ENCODE measurements around the gene SIK2.
A peak's percentile ranks its signal among the peaks of the same experiment; 100 is the strongest.

SIK2 gene

DNA sequence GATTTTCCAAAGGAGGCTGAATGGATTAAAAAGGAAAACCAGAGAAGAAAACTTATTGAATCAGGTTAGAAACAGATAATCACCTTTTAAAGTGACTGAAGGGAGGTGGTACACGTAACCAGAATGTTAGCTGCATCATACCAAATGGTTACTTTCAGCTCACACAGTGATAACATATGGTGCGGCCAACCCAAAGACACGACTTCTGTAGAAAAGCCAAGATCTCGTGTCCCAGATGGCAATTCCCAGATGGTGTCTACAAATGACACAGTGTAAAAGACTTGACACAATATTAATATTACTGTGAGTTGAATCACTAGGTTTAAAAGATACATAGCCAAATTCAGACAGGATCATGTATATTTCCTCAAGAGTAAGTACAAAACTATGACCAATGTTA lies 158.8 kb downstream of the SIK2 start:
- TF ChIP-seq, protein P1, sequence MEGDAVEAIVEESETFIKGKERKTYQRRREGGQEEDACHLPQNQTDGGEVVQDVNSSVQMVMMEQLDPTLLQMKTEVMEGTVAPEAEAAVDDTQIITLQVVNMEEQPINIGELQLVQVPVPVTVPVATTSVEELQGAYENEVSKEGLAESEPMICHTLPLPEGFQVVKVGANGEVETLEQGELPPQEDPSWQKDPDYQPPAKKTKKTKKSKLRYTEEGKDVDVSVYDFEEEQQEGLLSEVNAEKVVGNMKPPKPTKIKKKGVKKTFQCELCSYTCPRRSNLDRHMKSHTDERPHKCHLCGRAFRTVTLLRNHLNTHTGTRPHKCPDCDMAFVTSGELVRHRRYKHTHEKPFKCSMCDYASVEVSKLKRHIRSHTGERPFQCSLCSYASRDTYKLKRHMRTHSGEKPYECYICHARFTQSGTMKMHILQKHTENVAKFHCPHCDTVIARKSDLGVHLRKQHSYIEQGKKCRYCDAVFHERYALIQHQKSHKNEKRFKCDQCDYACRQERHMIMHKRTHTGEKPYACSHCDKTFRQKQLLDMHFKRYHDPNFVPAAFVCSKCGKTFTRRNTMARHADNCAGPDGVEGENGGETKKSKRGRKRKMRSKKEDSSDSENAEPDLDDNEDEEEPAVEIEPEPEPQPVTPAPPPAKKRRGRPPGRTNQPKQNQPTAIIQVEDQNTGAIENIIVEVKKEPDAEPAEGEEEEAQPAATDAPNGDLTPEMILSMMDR (IDR thresholded peaks at IDR 0.05; ENCODE audit: low read depth, low read length, missing control alignments), result no peak
- no peak overlapping the region for H3K4me3 ChIP-seq (ENCODE audit: low read depth, low read length)
- no peak for DNase-seq (ENCODE audit: low read depth)
- in situ Hi-C loops (cut with HindIII; ENCODE audit: low sequenced_read_pairs), result no loop called here

DNA sequence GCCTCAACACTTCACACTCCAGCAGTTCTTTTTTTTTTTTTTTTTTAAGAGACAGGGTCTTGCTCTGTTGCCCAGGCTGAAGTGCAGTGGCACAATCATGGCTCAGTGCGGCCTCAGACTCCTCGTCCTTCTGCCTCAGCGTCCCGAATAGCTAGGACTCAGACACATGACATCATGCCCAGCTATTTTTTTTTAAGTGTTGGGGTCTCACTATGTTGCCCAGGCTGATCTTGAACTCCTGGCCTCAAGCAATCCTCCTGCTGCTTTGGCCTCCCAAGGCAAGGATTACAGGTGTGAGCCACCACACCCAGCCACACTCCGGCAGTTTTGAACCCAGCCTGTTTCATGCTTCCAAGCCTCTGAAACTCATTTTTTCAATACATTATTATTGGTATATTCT lies 160.3 kb downstream of the SIK2 start:
- no peak overlapping the region for H3K4me3 ChIP-seq (ENCODE audit: low read depth, low read length)
- in situ Hi-C loops (cut with HindIII; ENCODE audit: low sequenced_read_pairs), result no loop called here
- DNase-seq (ENCODE audit: low read depth), result no peak
- TF ChIP-seq, protein P1 (IDR thresholded peaks at IDR 0.05; ENCODE audit: low read depth, low read length, missing control alignments), result no peak

DNA sequence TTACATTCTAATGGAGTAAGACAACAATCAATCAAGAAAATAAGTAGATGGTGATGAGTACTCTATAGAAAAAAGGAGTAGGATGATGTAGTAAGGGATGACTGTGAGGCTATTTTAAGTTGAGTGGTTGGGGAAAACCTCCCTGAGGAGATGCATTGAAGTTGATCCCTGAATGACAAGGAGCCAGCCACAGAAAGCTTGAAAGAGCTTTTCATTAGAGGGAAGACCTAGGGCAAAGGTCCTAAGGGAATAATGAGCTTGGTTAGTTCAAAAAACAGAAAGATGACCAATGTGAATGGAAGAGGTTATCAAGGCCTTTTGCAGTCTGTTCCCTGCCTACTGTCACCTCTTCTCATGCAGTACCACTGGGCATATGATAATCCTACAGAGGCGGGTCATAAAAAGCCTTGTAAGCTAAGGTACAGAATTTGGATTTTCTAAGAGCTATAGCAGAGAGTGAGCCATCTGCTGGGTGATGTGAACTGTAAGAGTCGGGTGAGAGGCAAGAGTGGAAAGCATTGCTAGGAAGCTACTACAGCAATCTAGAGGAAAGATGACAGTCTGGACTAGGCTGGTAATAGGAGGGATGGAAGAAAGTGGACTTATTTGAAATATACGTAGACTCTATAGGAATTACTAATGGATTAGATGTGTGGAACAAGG lies 160.9 kb downstream of the SIK2 start:
- in situ Hi-C loops (cut with HindIII; ENCODE audit: low sequenced_read_pairs), result no loop called here
- TF ChIP-seq, protein P1 (IDR thresholded peaks at IDR 0.05; ENCODE audit: low read depth, low read length, missing control alignments), result peak; percentile 37
- no peak for DNase-seq (ENCODE audit: low read depth)
- no peak overlapping the region for H3K4me3 ChIP-seq (ENCODE audit: low read depth, low read length)

DNA sequence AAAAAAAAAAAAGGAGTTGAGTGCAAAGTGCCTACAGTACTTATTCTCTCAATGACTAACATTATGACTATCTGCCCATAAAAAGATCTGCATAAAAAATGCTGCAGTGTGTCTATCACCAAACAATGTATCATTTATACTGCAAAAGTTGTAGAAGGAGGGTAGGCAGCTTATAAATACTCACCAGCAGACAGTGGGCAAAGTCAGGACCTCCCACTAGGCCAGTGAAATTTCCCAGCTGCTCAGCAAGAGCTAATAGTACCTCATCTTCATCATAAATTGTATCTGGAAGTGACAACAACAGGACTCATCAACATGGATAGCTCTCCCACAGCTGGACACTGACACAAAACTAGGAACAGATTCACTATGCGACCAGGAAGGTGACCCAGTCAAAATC lies 162.4 kb downstream of the SIK2 start:
- H3K4me3 ChIP-seq (ENCODE audit: low read depth, low read length), result peak overlapping the region; percentile 78
- in situ Hi-C loops (cut with HindIII; ENCODE audit: low sequenced_read_pairs), result no loop called here
- TF ChIP-seq, protein P1 (IDR thresholded peaks at IDR 0.05; ENCODE audit: low read depth, low read length, missing control alignments), result no peak
- DNase-seq (ENCODE audit: low read depth), result no peak

DNA sequence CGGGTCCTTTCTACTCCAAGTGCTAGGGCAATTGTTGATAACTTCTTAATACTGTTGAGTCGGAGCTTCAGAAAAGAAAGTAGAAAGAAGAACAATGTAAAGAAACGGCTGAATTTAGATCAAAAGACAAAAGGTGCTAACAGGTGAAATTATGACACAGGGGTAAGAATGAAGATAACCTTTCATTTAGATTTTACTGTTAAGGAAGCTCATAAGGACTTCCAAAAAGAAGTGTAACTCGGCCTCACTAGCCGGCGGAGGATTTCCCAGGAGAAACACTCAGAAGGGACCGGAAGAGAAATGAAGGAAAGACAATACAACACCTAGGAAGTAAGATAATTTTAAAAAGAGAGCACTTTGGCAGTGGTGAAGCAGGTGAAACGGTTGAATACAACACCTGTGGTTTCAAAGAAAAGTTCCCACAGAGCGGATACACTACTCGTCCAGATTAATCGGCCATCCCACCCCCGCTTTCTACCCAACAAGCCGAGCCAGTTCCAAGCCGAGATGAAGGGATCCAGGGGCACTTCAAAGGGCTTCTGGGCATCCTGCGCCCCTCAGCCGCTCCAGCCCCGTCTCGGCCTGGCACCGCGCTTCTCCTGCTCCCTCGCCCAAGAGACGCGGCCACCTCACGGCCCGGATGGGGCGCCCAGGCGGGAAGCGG lies 163.2 kb downstream of the SIK2 start:
- peak overlapping the region; percentile 78 for H3K4me3 ChIP-seq (ENCODE audit: low read depth, low read length)
- in situ Hi-C loops (cut with HindIII; ENCODE audit: low sequenced_read_pairs), result no loop called here
- no peak for DNase-seq (ENCODE audit: low read depth)
- TF ChIP-seq, protein P1 (IDR thresholded peaks at IDR 0.05; ENCODE audit: low read depth, low read length, missing control alignments), result no peak

DNA sequence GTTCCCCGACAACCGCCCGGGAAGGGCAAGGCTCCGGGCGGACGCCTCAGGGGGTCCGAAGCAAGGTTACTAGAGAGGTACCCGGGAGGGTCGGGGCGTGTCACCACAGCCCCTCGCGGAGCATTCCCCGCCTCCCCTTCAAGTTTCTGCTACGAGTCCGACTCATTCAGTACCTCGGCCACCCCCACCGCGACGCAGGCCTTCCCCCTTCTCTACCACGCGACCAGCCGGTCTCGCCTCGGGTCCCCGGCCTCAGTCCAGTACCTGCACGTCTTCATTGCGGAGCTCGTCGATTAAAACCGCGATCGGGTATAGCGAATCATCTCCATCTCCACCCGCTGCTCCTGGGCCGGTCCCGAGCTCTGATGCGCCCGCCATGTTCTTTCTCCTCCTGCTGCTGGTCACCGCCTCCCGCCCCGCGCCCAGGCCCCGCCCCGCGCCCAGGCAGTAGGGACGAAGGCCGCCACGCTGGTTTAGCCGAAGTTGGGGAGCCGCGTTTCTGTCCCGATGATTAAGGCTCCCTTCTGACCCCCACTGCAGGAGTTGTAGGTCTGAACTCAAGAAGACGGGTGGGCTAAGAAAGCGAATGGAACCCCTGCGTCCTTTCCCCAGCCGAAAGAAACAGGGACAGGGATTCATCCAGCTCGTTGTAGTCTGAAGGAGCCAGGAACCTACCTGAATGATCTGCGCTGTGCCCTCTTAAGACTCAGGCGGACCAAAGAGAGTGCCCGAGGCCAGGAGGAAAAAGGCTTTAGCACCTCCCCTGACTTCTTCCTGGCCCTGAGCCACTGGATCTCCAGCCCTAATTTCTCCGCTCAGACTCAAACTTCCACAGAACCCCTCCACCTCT lies 164.0 kb downstream of the SIK2 start, which contains the start of gene PPP2R1B:
TSS of gene PPP2R1B (minus strand) at position 406 of the 850 bp plus-strand sequence. CDS start at position 378, 28 bp downstream.
- DNase-seq (ENCODE audit: low read depth), result peak; percentile 36
- TF ChIP-seq, protein P1 (IDR thresholded peaks at IDR 0.05; ENCODE audit: low read depth, low read length, missing control alignments), result no peak
- in situ Hi-C loops (cut with HindIII; ENCODE audit: low sequenced_read_pairs), result no loop called here
- peak within 1 kb of the TSS; percentile 78 for H3K4me3 ChIP-seq (ENCODE audit: low read depth, low read length)

All from astrocyte of the cerebellum (primary cell).